Measurements from ENCODE around the gene FMO1.
A peak's percentile ranks its signal among the peaks of the same experiment; 100 is the strongest.
"Not testable (repeated sequence)": the region's sequence is repeated elsewhere in the genome, so short reads cannot be mapped to it uniquely, and the experiment has no call there.

Gene FMO1

GRCh38 chr1:171221665-171222591 lies 26.4 kb upstream of the FMO1 start:
- no peak overlapping the region for H3K27ac Mint-ChIP-seq
- peaks cover 16% of the 10 kb centered on the region for H3K27me3 Mint-ChIP-seq

GRCh38 chr1:171222936-171223335 lies 25.4 kb upstream of the FMO1 start:
- H3K4me1 Mint-ChIP-seq (ENCODE audit: low read depth): no peaks in the 10 kb centered on the region
- H3K36me3 Mint-ChIP-seq (ENCODE audit: low read depth): no peaks in the 10 kb centered on the region
- no peak for DNase-seq
- no peaks in the 10 kb centered on the region for H3K9me3 Mint-ChIP-seq
- no peak overlapping the region for H3K4me3 Mint-ChIP-seq
- peaks cover 10% of the 10 kb centered on the region for H3K27me3 Mint-ChIP-seq
- H3K27ac Mint-ChIP-seq: no peak overlapping the region

More at GRCh38 chr1:171221665-171222591, 26.4 kb upstream of the FMO1 start:
- Mint-ChIP-seq H3K4me1 (ENCODE audit: low read depth) (no peaks in the 10 kb centered on the region), H3K9me3 (no peaks in the 10 kb centered on the region), H3K36me3 (ENCODE audit: low read depth) (no peaks in the 10 kb centered on the region), H3K4me3 (no peak overlapping the region)
- DNase-seq: no peak

DNA sequence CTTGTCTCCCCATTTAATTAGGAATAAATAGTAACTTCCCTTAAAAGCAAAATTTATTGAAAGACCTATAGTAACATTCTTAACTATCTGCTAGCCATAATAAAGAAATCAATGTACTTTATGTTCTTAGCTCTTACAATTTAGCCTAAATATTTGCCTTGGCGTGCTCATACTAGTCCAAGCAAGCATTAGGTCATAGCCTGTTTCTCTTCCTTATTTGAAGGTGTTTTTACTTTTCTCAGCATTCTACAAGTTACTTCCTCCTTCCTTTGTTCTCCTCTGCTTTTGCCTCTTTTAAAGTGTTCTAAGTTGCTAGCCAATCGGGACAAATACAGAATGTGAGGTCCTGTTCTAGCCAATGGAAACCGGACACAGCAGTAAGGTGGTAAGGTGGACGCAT lies 24.0 kb upstream of the FMO1 start:
- not testable (repeated sequence) for H3K36me3 Mint-ChIP-seq (ENCODE audit: low read depth); H3K4me3 Mint-ChIP-seq; H3K27ac Mint-ChIP-seq; H3K27me3 Mint-ChIP-seq; H3K9me3 Mint-ChIP-seq; DNase-seq; H3K4me1 Mint-ChIP-seq (ENCODE audit: low read depth)

DNA sequence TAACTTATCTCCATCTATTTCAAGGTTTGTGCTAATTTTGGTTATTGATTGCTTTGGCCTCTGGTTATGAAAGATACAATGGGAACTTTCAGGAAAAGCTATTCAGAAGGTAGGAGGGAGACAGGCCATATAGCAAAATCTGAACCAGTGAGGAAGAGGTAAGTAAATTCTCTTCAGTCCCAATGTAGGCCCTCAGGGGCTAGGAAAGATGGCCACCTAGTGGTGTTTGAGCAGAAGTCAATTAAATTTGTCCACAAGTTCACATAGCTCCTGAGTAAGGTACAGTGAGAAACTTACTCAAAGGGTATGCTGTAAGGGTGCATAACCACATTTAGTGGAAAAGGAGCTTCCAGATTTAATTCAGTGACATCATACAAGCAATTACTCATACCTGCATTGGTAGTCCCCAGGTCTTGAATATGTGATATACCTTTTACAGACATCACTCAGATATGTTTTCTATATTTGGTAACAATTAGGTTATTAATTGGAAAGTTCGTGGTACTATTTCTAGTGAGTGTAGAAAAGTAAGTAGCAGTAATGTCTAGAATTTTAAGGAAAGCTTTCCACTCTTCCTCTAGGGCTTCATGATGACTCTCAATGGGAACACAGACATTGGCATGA lies 21.4 kb upstream of the FMO1 start:
- Mint-ChIP-seq H3K36me3 (ENCODE audit: low read depth) (no peaks in the 10 kb centered on the region), H3K27me3 (peaks cover 13% of the 10 kb centered on the region), H3K27ac (no peak overlapping the region), H3K4me1 (ENCODE audit: low read depth) (no peaks in the 10 kb centered on the region), H3K9me3 (no peaks in the 10 kb centered on the region), H3K4me3 (no peak overlapping the region)
- DNase-seq: no peak

DNA sequence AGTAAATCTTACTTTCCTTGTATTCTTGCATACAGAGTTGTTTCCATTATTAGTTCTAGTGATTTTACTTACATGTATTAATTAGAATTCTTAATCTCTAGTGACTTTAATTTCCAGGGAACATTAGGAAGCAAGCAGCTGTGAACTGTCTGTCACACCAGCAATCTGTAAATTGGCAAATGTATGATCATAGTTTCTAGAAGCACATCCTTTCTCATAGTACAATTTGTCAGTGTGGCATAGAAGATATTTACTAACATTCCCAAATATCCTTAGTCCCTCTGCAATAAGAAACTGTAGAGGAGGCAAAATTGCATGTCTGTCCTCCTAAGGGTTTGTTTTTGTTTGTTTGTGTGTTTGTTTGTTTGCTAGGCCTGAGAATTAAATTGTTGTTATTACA lies 17.0 kb upstream of the FMO1 start:
- Mint-ChIP-seq H3K27ac (no peak overlapping the region), H3K27me3 (peaks cover 30% of the 10 kb centered on the region), H3K36me3 (ENCODE audit: low read depth) (no peaks in the 10 kb centered on the region), H3K9me3 (no peaks in the 10 kb centered on the region), H3K4me1 (ENCODE audit: low read depth) (no peaks in the 10 kb centered on the region), H3K4me3 (no peak overlapping the region)
- no peak for DNase-seq

GRCh38 chr1:171233183-171233582 lies 15.1 kb upstream of the FMO1 start:
- peaks cover 42% of the 10 kb centered on the region for H3K27me3 Mint-ChIP-seq
- H3K4me1 Mint-ChIP-seq (ENCODE audit: low read depth): no peaks in the 10 kb centered on the region
- no peaks in the 10 kb centered on the region for H3K36me3 Mint-ChIP-seq (ENCODE audit: low read depth)
- no peak overlapping the region for H3K4me3 Mint-ChIP-seq
- H3K9me3 Mint-ChIP-seq: no peaks in the 10 kb centered on the region
- DNase-seq: no peak
- no peak overlapping the region for H3K27ac Mint-ChIP-seq

- H3K4me3 Mint-ChIP-seq; H3K9me3 Mint-ChIP-seq; DNase-seq; H3K36me3 Mint-ChIP-seq (ENCODE audit: low read depth); H3K27ac Mint-ChIP-seq; H3K4me1 Mint-ChIP-seq (ENCODE audit: low read depth): not testable (repeated sequence)
- peaks cover 53% of the 10 kb centered on the region for H3K27me3 Mint-ChIP-seq
Observed at GRCh38 chr1:171236231-171236630, 12.1 kb upstream of the FMO1 start.

DNA sequence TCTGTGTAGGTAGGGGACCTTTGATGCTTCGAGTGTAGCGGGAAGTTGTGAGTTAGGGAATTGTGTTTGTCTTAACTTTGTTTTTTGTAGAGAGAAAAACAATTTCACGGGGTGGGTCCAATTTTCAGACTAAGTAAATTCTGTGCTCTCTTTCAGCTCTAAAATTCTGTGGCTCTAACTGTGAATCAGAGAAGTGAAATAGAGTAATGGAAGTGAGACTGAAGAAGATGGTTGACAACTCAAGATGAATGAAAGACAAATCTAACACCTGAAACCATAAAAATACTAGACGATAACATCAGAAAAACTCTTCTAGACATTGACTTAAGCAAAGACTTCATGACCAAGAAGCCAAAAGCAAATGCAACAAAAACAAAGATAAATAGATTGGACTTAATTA lies 4.4 kb upstream of the FMO1 start:
- no peak for DNase-seq
- H3K27ac Mint-ChIP-seq: no peak overlapping the region
- H3K9me3 Mint-ChIP-seq: peaks cover 10% of the 10 kb centered on the region
- no peak overlapping the region for H3K4me3 Mint-ChIP-seq
- H3K4me1 Mint-ChIP-seq (ENCODE audit: low read depth): no peaks in the 10 kb centered on the region
- no peaks in the 10 kb centered on the region for H3K36me3 Mint-ChIP-seq (ENCODE audit: low read depth)
- H3K27me3 Mint-ChIP-seq: peaks cover 41% of the 10 kb centered on the region

- Mint-ChIP-seq H3K27me3 (peaks cover 41% of the 10 kb centered on the region), H3K36me3 (ENCODE audit: low read depth) (no peaks in the 10 kb centered on the region), H3K27ac (no peak overlapping the region), H3K4me1 (ENCODE audit: low read depth) (no peaks in the 10 kb centered on the region), H3K9me3 (no peaks in the 10 kb centered on the region), H3K4me3 (no peak overlapping the region)
- no peak for DNase-seq
Observed at GRCh38 chr1:171245458-171246064, 2.7 kb upstream of the FMO1 start.

DNA sequence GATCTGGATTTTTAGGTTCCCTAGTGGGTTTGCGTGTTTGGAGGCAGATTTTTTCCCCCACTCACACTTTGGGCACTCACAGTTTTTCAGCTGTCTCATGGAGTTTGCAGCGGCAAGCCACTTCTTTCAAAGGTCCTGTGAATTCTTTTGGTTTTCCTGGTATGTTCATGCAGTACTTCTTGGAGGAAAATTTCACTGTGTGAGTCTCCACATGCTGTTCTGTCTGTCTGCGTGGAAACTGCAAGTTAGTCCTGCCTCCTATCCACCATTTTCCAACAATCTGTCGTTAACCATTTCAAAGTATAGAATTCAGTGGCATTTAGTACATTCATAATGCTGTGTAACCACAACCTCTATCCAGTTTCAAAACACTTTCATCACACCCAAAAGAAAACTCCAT lies 793 bp upstream of the FMO1 start:
- Mint-ChIP-seq H3K9me3 (no peaks in the 10 kb centered on the region), H3K27me3 (peaks cover 43% of the 10 kb centered on the region), H3K36me3 (ENCODE audit: low read depth) (no peaks in the 10 kb centered on the region), H3K4me3 (no peak overlapping the region), H3K4me1 (ENCODE audit: low read depth) (peaks cover 5% of the 10 kb centered on the region), H3K27ac (no peak overlapping the region)
- no peak for DNase-seq

DNA sequence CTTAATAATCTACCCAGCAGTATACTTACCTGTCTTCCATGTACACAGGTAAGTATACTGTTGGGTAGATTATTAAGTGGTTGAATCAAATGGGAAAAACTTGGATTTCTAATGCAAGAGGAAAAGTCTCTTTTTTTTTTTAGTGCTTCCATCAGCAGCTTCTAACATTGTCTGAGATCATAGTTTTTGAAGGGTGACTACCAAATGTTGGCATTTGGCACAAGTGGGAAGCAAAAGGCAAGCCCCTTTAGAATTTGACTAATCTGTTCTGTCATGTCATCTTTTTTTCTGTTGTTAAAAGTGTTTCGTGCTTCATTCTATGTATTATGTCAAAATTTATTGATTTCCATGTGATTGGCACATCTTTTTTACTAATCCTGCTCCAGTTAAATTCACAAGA lies 547 bp downstream of the FMO1 start:
- Mint-ChIP-seq H3K4me3 (no peak overlapping the region), H3K4me1 (ENCODE audit: low read depth) (peaks cover 9% of the 10 kb centered on the region), H3K36me3 (ENCODE audit: low read depth) (no peaks in the 10 kb centered on the region), H3K9me3 (no peaks in the 10 kb centered on the region), H3K27ac (no peak overlapping the region), H3K27me3 (peaks cover 47% of the 10 kb centered on the region)
- no peak for DNase-seq

- Mint-ChIP-seq H3K4me3 (no peak overlapping the region), H3K36me3 (ENCODE audit: low read depth) (no peaks in the 10 kb centered on the region), H3K9me3 (no peaks in the 10 kb centered on the region)
Observed at GRCh38 chr1:171250263-171250662, 2.0 kb downstream of the FMO1 start.

GRCh38 chr1:171251042-171251951 lies 3.0 kb downstream of the FMO1 start:
- H3K36me3 Mint-ChIP-seq (ENCODE audit: low read depth): no peaks in the 10 kb centered on the region
- no peak overlapping the region for H3K27ac Mint-ChIP-seq

More at GRCh38 chr1:171250263-171250662, 2.0 kb downstream of the FMO1 start:
- DNase-seq: no peak
- no peak overlapping the region for H3K27ac Mint-ChIP-seq
- peaks cover 50% of the 10 kb centered on the region for H3K27me3 Mint-ChIP-seq
- H3K4me1 Mint-ChIP-seq (ENCODE audit: low read depth): peaks cover 9% of the 10 kb centered on the region

DNA sequence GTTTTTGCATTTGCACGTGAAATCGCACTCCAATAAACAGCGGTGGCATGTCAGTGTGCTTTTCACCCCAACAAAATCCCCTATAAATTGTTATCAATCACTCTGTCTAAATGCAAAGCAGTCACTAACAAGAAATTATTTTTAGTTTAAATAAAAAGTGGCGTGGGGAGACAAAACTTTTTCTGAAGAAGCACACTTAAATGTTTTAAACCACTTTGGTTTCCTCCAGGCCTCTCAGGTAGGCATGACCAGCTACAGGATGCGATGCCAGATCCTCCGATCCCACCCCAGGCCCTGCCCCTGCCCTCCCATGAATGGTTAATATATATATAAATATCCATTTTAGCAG lies 3.6 kb downstream of the FMO1 start:
- no peak for DNase-seq
- H3K4me1 Mint-ChIP-seq (ENCODE audit: low read depth): peaks cover 9% of the 10 kb centered on the region
- H3K4me3 Mint-ChIP-seq: peak overlapping the region; percentile 80
- no peak overlapping the region for H3K27ac Mint-ChIP-seq
- peaks cover 56% of the 10 kb centered on the region for H3K27me3 Mint-ChIP-seq
- H3K36me3 Mint-ChIP-seq (ENCODE audit: low read depth): no peaks in the 10 kb centered on the region
- H3K9me3 Mint-ChIP-seq: no peaks in the 10 kb centered on the region

More at GRCh38 chr1:171251042-171251951, 3.0 kb downstream of the FMO1 start:
- H3K27me3 Mint-ChIP-seq: peaks cover 56% of the 10 kb centered on the region
- peaks cover 9% of the 10 kb centered on the region for H3K4me1 Mint-ChIP-seq (ENCODE audit: low read depth)
- peak; percentile 53 for DNase-seq
- no peaks in the 10 kb centered on the region for H3K9me3 Mint-ChIP-seq
- H3K4me3 Mint-ChIP-seq: peak overlapping the region; percentile 80
